HG03095 (cell line): ENCODE measurements around the gene SIPA1L3.

Experiments
- ATAC-seq: cut with Tn5 transposase; IDR thresholded peaks from one replicate; pipeline ENCODE4 v1.9.1; 2021; ENCODE audit warnings: moderate library complexity; ENCODE audit not compliant: unreplicated experiment

SIPA1L3 gene

DNA sequence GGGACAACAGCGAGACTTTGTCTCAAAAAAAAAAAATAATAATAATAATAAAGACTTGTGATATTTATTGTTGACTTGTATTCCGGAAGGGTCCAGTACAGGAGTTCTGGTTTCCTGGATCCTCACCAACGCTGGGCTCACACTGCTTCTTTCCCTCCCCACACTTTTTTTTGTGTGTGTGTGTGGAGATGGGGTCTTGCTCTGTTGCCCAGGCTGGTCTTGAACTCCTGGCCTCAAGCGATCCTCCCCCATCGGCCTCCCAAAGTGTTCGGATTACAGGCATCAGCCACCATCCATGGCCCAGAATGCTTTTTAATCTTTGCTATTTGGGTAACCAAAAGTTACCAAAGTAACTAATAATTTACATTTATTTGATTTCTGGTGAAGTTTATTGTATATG lies 39.1 kb downstream of the SIPA1L3 start:
- ATAC-seq: no peak

DNA sequence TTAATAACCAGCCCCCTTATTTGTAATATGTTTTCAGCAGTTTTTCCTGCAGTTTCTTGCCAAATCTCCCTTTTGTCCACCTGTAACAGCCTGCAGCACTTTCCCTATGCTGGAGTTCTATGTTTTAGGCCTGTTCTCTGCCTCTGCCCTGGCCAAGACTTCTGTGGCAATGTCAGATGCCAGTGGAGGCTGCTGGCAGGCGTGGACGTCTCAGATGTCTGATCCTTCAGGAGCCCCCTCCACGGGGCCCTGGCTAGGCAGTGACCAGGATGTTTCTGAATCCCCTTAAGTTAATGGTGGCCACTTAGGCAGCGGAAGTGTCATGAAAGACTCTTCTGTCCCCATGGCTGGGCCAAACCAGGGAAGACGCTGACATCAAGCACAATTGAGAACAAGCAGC lies 40.8 kb downstream of the SIPA1L3 start:
- ATAC-seq: no peak

DNA sequence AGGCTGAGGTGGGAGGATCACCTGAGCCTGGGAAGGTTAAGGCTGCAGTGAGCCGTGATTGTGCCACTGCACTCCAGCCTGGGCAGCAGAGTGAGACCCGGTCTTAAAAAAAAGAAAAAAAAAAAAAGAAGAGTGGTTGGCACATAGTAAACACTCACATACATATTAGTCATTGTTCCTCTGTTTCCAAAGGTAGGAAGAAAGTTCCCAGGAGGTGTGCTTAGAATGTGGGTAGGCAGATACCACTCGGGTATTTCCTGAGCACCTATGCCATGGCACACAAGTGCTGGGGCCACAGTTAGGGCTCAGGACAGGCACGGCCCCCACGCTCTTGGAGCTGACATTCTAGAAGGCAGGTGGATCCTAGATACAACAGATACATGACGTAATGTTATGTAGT lies 41.4 kb downstream of the SIPA1L3 start:
- ATAC-seq: no peak

DNA sequence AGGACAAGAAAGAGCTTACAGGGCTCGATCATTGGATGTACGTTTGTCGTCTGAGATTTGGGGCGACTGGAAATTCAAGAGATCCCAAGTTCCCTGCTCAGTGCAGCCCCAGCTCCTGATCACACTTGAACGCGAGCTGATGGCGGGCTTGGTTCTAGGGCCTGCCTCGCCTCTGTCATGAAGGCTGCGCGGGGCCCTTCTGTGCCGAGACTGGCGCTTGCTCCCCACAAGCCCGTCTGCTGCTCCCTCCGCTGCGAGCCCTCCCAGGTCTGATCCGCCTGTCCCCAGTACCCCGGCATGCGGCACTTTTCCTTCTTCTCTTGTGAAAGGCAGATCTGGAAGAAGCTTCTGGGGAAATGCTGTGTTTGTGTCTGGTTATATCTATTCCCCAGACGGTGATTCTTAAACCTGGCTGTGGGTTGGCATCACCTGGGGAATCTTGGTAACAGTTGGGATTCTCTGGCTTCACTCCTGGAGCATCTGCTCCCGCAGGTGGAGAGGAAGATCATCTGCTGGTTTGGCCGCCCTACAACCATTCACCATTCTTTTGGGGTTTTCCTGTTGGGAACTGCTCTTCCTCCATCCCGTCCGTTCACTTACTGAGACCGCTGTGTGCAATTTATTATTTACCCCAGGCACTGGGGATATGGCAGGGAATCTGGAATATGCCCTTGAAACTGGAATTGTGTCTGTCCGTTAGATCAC lies 43.6 kb downstream of the SIPA1L3 start:
- ATAC-seq: no peak

DNA sequence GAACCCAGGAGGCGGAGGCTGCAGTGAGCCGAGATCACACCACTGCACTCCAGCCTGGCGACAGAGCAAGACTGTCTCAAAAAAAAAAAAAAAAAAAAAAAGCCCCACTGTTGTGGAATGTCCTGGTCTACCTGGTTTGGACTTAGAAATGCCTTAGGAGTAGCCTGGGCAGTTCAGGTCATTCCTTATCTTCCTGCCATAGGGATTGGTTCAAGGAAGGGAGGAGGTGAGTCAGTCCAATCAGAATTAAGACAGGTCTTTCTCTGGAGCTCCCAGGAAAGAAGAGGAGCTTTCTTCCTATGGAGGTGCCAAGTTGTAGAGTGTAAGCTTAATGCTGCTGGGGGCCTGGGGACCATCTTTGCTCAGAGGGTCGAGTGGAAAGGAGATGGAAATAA lies 44.8 kb downstream of the SIPA1L3 start:
- no peak for ATAC-seq

DNA sequence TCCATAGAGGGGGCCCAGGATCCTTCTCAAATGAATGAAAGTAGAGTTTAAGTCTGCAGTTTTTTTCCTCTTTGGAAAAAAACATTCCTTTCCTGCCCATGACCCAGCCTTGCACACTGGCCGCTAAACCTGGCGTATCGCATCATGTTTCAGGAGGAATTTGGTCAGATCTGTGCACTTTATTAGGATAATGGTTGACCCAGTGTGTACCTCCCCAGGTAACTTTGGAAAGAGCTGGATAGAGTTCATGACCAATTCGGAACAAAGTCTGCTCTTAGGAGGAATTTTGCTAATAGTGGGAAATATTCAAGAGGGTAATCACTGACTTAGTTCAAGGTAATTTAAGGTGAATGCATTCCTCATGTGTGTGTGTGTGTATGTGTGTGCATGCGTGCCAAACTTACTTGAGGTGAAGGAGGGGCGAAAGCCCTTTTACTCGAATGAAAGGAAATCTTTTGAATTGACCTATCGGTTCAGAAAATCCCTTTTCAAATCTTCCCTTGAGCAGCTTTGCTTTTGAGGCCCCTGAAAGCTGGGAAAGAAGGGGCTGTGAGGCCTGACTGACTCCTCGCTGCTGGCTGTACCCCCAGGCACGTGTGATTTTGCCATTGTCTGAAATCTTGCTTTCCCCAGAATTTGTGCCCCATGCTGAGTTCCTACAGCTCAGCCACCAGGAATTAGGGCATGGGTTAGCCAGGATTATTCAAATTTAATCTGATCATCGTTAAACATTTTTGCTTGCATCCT lies 46.3 kb downstream of the SIPA1L3 start:
- no peak for ATAC-seq

DNA sequence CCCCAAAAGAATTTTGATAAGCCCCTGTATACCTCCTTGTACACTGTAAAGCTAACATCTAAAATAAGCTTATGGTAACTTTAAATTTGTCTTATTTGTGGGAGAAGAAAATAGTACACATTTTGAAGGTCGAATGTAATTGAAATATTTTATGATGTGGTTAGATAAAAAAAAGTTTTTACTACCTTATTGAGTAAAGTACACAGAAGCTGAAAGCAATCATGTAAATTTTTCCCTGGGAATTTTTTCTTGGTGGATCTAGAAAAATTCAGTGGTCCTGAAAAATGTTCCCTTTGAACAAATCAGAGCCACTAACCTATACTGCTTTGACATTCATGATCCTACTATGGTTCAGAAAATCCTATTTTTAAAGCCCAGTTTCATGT lies 46.9 kb downstream of the SIPA1L3 start:
- no peak for ATAC-seq

DNA sequence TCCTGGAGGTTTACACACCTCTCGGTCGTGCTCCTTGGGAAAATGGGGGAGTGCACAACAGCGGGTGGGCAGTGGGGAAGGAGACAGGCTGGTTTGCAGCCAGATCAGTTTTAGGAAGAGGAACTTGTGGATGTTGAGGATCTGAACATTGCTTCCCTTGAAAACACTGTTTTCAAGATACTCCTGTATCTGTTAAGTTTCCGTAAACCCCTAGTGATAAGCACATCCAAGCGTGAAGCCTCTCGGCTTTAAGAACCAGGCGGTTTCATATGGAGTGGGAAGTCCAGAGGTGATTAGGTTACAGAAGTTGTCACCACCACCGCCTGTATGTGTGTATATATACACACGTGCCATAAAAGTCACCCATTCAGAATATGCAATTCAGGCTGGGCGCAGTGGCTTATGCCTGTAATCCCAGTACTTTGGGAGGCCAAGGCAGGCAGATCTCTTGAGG lies 47.4 kb downstream of the SIPA1L3 start:
- ATAC-seq: no peak

DNA sequence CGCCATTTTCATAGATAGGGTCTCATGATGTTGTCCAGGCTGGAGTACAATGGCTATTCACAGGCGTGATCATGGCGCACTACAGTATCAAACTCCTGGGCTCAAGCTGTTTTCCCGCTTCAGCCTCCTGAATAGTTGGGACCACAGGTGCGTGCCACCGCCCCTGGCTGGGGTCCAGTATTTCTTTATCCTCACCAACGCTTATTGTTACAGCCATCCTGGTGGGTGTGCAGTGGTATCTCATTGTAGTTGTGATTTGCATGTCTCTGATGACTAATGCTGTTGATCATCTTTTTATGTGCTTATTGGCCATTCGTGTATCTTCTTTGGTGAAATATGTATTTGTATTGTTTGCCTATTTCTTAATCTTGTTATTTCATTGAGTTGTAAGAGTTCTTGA lies 49.0 kb downstream of the SIPA1L3 start:
- ATAC-seq: no peak

DNA sequence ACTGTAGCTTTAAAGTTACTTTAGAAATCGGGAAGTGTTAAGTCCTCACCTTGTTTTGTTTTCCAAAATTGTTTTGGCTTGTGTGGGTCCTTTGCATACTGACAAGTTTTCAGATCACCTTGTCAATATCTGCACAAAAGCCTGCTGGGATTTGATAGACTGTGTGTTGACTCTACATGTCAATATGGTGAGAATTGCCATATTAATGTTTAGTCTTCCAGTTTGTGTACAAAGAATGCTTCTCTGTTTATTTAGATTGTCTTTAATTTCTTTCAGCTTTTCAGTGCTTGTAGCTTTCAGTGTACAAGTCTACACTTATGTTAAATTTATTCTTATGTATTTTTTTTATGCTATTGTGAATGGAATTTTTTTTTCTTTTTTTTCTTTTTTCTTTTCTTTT lies 50.2 kb downstream of the SIPA1L3 start:
- no peak for ATAC-seq

DNA sequence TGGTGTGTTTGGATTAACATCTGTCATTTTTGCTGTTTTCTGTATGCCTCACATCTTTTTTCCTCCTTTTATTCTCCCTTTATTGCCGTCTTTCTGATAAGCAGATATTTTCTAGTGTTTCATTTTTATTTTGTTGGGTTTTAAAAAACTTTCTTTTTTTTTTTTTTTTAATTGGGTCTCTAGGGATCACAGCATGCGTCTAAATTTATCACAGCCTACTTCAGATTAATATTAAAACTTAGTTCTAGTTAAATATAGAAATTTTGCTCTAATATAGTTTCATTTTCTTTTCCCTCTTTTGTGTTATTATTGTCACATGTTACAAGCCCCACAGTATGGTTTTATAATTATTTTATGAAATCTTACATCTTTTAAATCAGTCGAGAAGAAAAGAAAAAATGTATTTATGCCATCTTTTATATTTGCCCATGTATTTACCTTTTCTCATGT lies 52.7 kb downstream of the SIPA1L3 start:
- ATAC-seq: no peak

DNA sequence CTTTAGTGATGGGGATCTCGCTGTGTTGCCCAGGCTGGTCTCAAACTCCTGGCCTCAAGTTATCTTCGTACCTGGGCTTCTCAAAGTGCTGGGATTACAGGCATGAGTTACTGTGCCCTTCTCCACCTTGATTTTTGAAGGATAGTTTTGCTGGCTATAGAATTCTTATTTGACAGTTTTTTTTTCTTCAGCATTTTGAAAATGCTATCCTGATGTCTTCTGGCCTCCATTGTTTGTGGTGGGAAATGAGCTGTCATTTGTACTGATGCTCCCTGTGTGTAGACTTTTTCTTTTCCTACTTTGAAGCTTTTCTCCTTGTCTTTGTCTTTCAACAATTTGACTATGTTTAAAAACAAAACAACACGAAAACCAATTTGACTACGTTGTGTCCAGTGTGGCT lies 54.2 kb downstream of the SIPA1L3 start:
- ATAC-seq: no peak

DNA sequence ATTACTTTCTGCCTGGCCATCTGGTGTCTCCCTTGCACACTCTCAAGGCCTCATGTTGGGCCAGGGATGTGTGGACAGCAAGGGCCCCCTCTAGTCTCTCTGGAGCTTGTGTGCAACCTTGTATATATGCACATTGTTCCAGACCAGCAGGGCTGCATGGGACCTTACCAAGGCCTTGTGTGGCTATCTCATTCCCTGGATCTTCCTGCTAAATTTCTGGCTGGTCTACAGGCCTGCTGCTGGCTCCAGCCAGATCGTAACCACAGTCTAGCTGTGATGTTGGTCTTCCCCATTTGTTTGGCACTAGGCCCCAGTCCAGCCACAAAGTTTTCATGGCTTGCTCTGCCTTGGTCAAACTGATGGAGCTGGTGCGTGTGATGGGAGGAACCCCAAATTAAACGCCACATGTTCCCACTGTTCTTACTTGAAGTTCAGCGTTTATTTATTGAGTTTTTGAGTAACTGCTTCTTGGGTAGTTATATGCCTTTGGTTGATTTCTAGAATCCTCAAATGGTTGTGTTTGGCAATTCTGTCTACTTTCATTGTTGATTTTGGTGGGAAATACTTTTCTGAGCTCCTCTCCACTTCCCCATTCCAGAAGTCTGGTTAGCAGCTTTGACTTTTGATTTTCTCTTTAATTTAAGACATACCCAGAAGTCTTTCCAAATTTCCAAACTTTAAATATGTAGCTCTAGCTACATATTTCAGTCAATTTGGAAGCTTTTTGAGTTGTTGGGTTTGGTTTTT lies 56.4 kb downstream of the SIPA1L3 start:
- ATAC-seq: no peak

DNA sequence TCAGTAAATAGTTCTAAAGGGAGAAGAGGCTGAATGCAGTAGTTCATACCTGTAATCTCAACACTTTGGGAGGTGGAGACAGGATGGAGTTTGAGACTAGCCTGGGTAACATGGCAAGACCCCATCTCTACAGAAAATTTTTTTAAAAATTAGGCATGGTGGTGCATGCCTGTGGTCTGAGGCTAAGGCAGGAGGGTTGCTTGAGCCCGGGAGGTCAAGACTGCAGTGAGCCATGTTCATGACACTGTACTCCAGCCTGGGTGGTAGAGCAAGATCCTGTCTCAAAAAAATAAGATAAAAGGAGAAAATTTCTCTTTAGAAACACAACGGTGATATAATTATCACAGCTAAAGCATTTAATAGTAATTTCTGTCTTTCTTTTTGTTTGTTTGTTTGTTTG lies 57.1 kb downstream of the SIPA1L3 start:
- no peak for ATAC-seq

DNA sequence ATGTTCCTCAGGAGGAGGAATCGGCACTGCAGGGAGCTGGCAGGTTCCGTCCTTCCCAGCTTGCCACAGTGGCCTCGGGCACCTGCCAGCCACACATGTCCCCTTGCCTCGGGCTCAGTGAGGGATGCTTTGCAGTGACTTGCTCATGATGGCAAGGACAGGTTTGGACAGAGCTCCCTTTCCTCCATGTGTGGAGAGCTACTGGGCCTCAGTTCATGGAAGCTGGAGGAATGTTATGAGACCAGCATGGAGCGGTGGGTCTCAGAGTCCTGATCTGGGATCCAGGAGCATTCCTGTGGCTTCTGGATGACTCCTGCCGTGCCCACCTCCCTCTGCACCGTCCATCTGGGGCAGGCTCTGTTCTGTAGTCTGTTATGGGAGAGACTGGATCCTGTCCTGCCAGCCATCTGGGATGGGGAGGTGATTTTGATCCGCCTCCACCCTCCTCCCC lies 59.2 kb downstream of the SIPA1L3 start:
- ATAC-seq: no peak

DNA sequence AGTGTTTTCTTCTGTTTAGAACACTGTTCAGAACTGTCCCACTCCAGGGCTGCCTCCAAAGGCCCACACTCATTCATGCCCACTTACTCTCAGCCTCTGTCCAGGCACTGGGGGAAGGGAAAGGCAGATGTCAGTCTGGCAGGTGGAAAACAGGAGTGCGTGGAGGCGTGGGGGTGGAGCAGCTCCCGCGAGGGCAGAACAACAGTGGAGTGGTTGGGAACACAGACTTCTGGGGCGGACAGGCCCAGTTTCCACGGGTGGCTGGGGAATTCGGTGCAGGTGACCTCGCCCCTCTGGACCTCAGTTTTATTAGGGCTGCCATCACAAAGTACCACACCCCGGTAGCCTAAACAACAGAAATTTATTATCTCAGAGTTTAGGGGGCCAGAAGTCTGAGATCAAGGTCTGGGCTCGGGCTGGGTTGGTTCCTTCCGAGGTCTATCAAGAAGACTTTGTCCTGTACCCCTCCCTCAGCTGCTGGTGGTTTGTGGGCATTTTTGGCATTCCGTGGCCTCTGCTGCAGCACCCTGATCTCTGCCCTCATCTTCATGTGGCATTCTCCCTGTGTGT lies 59.7 kb downstream of the SIPA1L3 start:
- no peak for ATAC-seq

DNA sequence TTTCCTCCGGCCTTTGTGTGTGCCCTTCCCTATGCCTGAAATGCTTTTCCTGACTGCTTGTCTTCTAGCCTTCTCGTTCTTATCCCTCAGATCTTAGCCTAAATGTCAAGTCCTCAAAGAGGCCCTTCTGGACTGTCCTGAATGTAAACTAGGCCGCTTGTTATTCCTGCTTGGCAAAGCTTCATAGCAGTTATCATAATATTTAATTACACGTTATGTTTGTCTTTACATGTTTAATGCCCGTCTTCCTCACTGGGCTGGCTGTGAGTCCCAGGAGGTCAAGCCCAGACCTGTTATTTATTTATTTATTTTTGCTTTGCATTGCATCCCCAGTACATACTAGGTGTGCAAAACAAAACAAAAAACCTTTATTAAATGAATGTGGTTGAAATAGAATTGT lies 62.7 kb downstream of the SIPA1L3 start:
- ATAC-seq: no peak

DNA sequence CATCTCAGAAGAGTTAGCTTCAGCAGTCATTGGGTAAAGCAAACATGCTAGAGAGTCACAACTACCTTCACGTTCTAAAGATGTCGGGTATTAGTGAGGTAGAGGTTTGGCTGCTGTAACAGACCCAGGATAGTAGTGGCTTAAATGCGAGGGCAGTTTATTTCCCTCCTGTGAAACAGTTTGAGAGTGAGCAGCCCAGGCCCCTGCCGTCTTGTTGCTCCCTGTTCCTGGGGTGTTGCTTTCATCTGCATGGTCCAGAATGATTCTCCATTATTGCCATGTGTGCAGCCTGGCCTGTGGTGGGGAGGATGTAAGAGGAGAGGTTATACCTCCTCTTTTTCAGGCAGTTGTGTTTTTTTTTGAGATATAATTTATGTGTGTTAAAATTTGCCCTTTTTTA lies 63.7 kb downstream of the SIPA1L3 start:
- ATAC-seq: no peak

DNA sequence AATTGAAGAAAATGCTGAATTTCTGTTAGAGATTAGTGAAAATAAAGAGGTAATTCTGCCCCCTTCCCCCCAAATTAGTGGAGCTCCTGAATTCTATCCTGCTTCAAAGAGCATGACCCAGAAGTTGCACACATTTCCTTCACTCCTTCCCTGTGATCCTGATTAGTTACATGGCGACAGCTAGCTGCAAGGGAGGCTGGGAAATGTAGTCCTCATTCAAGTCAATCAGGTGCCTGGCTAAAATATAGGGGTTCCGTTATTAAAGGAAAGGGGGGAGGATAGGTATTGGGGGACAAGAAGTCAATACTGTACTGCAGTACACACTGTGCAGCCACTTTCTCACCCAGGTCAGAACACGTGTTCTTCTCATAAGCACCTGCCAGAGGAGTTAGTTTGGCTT lies 65.8 kb downstream of the SIPA1L3 start:
- no peak for ATAC-seq

DNA sequence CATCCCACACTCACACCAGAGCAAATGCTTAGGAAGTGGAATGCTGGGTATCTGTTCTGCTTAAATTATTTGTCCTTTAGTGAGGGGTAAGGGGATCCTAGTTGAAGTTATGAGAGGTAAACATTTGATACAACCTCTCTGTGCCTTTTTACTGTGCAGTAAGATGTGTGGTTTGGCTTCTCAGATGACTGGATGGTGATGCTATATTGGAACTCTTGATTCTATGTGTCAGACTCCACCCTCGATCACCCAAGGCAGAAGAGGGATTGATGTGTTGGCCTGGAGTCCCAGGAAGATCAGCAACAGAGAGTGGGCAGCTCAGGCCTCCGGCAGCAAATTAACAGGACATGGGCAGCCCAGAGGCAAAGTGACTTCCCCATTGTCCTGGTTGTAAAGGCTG lies 66.7 kb downstream of the SIPA1L3 start:
- no peak for ATAC-seq

DNA sequence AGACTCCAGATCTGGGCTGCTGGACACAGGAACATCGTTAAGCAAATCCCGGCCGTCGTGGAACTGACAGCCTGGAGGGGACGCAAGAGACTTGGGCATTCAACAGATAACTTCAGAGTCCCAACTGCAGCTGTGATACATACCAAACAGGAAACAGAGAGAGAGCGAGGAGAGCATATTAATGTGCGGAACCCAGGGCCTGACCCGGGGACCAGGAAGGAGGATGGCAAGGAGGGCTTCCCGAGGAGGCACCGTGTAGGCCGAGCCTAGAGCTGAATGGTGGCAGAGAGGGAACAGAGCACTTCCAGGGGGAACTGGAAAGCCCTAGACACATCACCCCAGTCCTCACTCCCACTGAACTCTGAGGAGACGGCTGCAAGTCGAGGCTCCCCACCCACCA lies 68.1 kb downstream of the SIPA1L3 start:
- no peak for ATAC-seq
